Ascending aorta (tissue), 2 donors: ENCODE results near the gene CCNJL. TPM values are rescaled to one million over a fixed set of nuclear protein-coding genes. Genes with fewer than 3 reads are reported as not detected.

ENCODE experiments used
- DNase-seq, 2 donors: peaks; one replicate each; pipeline ENCODE4 v3.0.0-alpha.2; 2019; ENCODE audit warnings: low spot score in 2 of 2
- H3K27ac ChIP-seq, 2 donors: fragments of 200-600 bp; sonication (generic); one replicate each; pipeline ENCODE4 v1.5.1; 2016 to 2017; ENCODE audit warnings: mild to moderate bottlenecking in 1 of 2
- H3K27me3 ChIP-seq: fragments of 200-600 bp; sonication (generic); one replicate; pipeline ENCODE4 v1.5.1; 2017
- H3K36me3 ChIP-seq, 2 donors: fragments of 200-600 bp; sonication (generic); one replicate each; pipeline ENCODE4 v1.5.1; 2016
- H3K4me1 ChIP-seq, 2 donors: fragments of 200-600 bp; sonication (generic); one replicate each; pipeline ENCODE4 v1.5.1; 2016 to 2017; ENCODE audit warnings: mild to moderate bottlenecking in 1 of 2
- H3K4me3 ChIP-seq, 2 donors: fragments of 200-600 bp; sonication (generic); one replicate each; pipeline ENCODE4 v1.5.1; 2016 to 2017; ENCODE audit warnings: mild to moderate bottlenecking in 1 of 2
- H3K9me3 ChIP-seq, 2 donors: fragments of 200-600 bp; sonication (generic); one replicate each; pipeline ENCODE4 v1.5.1; 2016
- intact Hi-C: fragments of 100-400 bp; cut with DNase I; formaldehyde crosslinking; loops from one replicate; pipeline ENCODE4 v1.15.1; 2023
- total RNA-seq: library from RNA; depleted of rRNA; stranded (reverse); fragments of >200 nt; gene quantifications from one replicate; pipeline ENCODE4 v1.1.0, GENCODE V29; 2016
- TF ChIP-seq, protein P1 (sequence below), 3 experiments: fragments of 200-600 bp in 2 of 3; fragments of 450-650 bp in 1 of 3; sonication (generic) in 2 of 3; IDR thresholded peaks; one replicate each; pipeline ENCODE4 v1.5.1; 2016 to 2019; ENCODE audit warnings: antibody characterized with exemption in 3 of 3, mild to moderate bottlenecking in 1 of 3, moderate library complexity in 1 of 3

The CCNJL gene
- total RNA-seq, 1 donor from 2014 or later: not detected

DNA sequence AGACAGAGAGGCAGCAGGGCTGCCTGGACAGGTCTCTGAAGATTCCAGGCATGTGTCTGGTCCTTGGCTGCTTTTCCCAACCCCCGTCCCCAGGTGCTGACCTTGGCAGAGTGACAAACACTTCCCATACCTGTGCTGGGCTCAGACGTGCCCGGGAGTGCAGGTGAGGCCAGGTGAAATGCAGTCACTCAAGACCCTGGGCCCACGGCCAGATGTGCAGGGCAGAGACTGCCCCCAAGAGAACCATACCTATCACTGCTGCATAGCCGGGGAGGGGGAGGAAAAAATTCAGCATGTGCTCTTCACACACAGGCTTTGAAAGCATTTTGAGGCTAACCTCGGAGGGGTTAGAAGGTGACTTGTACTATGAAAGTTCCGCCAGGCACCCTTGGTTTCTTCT, 22.6 kb downstream of the CCNJL start:
- Histone ChIP-seq H3K27ac (no peak overlapping the region), H3K4me1 (peaks cover 0 to 10% of the 10 kb centered on the region in 2 donors), H3K4me3 (no peak overlapping the region), H3K36me3 (no peaks in the 10 kb centered on the region), H3K9me3 (no peaks in the 10 kb centered on the region), H3K27me3 (no peaks in the 10 kb centered on the region)
- intact Hi-C loops: no loop called here
- TF ChIP-seq, protein P1, sequence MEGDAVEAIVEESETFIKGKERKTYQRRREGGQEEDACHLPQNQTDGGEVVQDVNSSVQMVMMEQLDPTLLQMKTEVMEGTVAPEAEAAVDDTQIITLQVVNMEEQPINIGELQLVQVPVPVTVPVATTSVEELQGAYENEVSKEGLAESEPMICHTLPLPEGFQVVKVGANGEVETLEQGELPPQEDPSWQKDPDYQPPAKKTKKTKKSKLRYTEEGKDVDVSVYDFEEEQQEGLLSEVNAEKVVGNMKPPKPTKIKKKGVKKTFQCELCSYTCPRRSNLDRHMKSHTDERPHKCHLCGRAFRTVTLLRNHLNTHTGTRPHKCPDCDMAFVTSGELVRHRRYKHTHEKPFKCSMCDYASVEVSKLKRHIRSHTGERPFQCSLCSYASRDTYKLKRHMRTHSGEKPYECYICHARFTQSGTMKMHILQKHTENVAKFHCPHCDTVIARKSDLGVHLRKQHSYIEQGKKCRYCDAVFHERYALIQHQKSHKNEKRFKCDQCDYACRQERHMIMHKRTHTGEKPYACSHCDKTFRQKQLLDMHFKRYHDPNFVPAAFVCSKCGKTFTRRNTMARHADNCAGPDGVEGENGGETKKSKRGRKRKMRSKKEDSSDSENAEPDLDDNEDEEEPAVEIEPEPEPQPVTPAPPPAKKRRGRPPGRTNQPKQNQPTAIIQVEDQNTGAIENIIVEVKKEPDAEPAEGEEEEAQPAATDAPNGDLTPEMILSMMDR (IDR thresholded peaks at IDR 0.05): no peak
- DNase-seq: no peak

DNA sequence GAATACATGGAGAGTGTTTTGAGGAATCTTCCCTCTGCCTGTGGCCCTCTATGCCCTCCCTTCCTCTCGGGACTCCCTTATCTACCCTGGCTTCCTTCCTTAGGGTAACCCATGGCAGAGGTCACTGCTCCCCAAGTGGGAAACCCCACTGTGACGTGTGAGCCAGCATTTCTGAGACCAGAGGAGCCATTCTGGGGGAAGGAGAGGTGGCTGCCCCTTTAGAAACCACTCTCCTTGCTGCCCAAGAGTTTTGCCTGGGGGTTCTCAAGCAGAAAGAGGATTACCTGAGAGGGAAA, 23.1 kb downstream of the CCNJL start:
- H3K27me3 ChIP-seq: no peaks in the 10 kb centered on the region
- no peak for DNase-seq
- no peaks in the 10 kb centered on the region for H3K9me3 ChIP-seq
- no peaks in the 10 kb centered on the region for H3K36me3 ChIP-seq
- peaks cover 0 to 10% of the 10 kb centered on the region in 2 donors for H3K4me1 ChIP-seq
- intact Hi-C loops: no loop called here
- TF ChIP-seq, protein P1 (IDR thresholded peaks at IDR 0.05): no peak
- no peak overlapping the region for H3K27ac ChIP-seq
- no peak overlapping the region for H3K4me3 ChIP-seq

DNA sequence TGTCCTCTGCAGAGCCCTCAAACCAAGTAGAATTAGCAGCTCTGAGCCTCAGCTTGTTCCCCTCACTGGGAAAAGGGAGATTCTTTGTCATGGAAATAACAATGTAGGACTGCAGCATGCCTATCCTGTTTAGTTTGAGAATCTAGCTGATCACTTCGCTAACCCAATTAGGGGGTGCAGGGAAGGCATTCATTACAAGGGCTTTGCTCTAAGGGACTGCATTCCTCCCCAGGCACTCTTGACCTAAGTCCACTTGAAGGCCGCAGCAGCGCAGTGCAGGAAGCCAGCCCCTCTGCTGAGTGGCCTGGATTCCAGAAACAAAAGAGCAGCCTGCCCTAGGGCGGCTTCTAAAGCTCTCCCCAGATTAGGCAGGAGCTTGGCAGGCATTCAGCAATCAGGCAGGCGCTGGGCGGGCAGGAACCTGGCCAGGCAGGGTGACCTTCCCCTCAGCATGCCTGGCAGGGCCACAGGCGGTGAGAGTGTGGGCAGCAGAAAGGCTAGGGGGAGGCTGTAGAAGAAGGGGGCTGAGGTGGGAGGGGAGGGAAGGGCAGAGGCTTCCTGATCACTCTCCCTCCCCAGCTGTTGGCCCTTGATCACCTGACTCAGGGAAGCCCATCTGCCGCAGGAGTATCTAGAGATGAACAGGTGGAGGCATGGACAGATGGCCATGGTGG, 24.8 kb downstream of the CCNJL start:
- intact Hi-C loops: no loop called here
- no peaks in the 10 kb centered on the region for H3K27me3 ChIP-seq
- peaks cover 0 to 10% of the 10 kb centered on the region in 2 donors for H3K4me1 ChIP-seq
- no peaks in the 10 kb centered on the region for H3K9me3 ChIP-seq
- DNase-seq: no peak
- TF ChIP-seq, protein P1 (IDR thresholded peaks at IDR 0.05): no peak
- H3K36me3 ChIP-seq: no peaks in the 10 kb centered on the region
- H3K4me3 ChIP-seq: no peak overlapping the region
- peak overlapping the region; percentile 18 to 49 for H3K27ac ChIP-seq

DNA sequence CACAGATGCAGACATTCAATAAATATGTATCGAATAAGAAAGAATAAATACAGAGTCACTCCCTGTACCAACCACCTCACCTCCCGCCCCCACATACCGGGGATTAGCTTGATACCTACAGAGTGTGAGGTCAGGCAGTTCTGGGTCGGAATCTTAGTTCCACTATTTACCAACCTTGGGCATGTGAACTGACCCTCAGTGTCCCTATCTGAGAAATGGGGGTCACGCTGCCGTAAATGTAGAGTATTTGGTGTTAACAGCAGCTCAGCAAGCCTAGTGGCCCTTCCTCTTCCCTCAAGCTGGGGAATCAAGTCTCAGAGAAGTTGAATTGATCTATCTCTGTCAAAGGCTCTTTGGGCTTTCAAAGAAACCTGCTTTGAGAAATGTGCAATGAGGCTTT, 25.4 kb downstream of the CCNJL start:
- Histone ChIP-seq H3K4me1 (peaks cover 0 to 10% of the 10 kb centered on the region in 2 donors), H3K27me3 (no peaks in the 10 kb centered on the region), H3K27ac (no peak overlapping the region), H3K4me3 (no peak overlapping the region), H3K9me3 (no peaks in the 10 kb centered on the region), H3K36me3 (no peaks in the 10 kb centered on the region)
- TF ChIP-seq, protein P1 (IDR thresholded peaks at IDR 0.05): no peak
- DNase-seq: no peak
- intact Hi-C loops: no loop called here

DNA sequence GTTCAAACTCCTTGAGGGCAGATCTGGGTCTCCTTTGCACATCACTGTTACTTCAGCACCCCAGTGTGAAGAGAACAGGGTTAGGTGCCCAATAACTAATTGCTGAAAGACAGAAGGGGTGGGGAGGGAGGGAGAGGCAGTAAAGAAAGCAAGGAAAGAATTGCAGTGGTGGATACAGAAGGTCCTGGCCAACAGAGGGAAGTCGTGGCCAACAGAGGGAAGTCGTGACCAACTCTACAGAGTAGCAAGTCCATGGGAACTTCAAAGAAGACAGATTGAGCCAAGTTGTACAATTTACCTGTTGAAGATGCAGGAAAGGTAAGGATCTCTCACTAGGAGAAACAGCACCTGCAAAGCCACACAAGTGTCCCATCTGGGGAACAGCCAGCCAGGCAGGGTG, 27.0 kb downstream of the CCNJL start:
- Histone ChIP-seq H3K27ac (no peak overlapping the region), H3K27me3 (no peaks in the 10 kb centered on the region), H3K4me1 (peaks cover 0 to 10% of the 10 kb centered on the region in 2 donors), H3K9me3 (no peaks in the 10 kb centered on the region), H3K36me3 (no peaks in the 10 kb centered on the region), H3K4me3 (no peak overlapping the region)
- TF ChIP-seq, protein P1 (IDR thresholded peaks at IDR 0.05): no peak
- intact Hi-C loops: no loop called here
- no peak for DNase-seq
